Activated naive CD4-positive, alpha-beta T cell (primary cell): ENCODE measurements around the gene ARMC2.

Experiments
- DNase-seq, 4 experiments: peaks; one replicate each; lab custom pipeline; 2025; lab: John Stamatoyannopoulos, UW

The ARMC2 gene

DNA sequence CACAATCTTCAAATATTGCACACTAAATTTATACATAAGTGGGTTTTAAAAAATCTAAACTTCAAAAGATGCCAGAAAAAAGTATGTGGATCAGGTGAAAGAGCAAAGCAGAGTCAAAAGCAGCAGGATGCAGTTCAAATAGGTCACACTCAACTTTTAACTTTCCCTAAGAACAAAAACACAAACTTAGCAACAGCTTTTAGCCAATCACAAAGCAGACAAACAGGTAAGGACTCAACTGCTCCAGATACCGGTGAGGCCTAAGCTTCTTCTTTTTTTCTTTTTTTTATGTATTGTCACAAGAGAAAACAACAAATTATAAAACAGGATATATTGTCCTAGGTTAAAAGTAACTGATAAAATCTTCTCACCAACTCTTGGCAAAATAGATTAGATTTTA lies 171.7 kb downstream of the ARMC2 start:
- DNase-seq, result no peak

- DNase-seq, result no peak
Observed at GRCh38 chr6:109021870-109022269, 173.6 kb downstream of the ARMC2 start.

- no peak for DNase-seq
Observed at GRCh38 chr6:109023356-109023925, 175.2 kb downstream of the ARMC2 start.
